ENCODE results near the gene DUSP18. TPM values are rescaled to one million over a fixed set of nuclear protein-coding genes. Genes with fewer than 3 reads are reported as not detected.

The DUSP18 gene
- total RNA-seq, 2 donors from 2014 or later: 7.3 to 7.6 TPM

- H3K4me3 Mint-ChIP-seq: no peak overlapping the region
- H3K4me1 ChIP-seq (ENCODE audit: control insufficient read depth, insufficient read depth, low read length): no peaks in the 10 kb centered on the region
Observed at GRCh38 chr22:30671071-30671470, 3.4 kb upstream of the DUSP18 start.

GRCh38 chr22:30668386-30668710, 673 bp upstream of the DUSP18 start:
- Histone ChIP-seq H3K4me1 (ENCODE audit: control insufficient read depth, insufficient read depth, low read length) (no peaks in the 10 kb centered on the region), H3K27ac (ENCODE audit: low read depth, low read length) (no peak overlapping the region), H3K4me3 (ENCODE audit: low read length) (peak overlapping the region; percentile 85), H3K9ac (ENCODE audit: extremely low read depth, low read length, poor library complexity, severe bottlenecking) (peak overlapping the region; percentile 77), H3K36me3 (ENCODE audit: control insufficient read depth, insufficient read depth, low read length) (peaks cover 4% of the 10 kb centered on the region), H3K9me3 (ENCODE audit: control insufficient read depth, low read length) (no peaks in the 10 kb centered on the region), H3K27me3 (ENCODE audit: control insufficient read depth, insufficient read depth, low read length, poor library complexity, severe bottlenecking) (peaks cover 14% of the 10 kb centered on the region)
- no peak for TF ChIP-seq CTCF (conservative IDR thresholded peaks at IDR 0.05)
- Mint-ChIP-seq H3K27me3 (ENCODE audit: insufficient read depth) (peaks cover 36% of the 10 kb centered on the region), H3K4me1 (peaks cover 13% of the 10 kb centered on the region), H3K4me3 (peak overlapping the region; percentile 74), H3K9me3 (no peaks in the 10 kb centered on the region), H3K36me3 (ENCODE audit: low read depth) (peaks cover 5% of the 10 kb centered on the region), H3K27ac (peak overlapping the region; percentile 75)
- 22 to 27% methylated on average over 5 to 10 of the region's 10 CpGs for WGBS, 2 experiments (ENCODE audit: insufficient coverage in 1 of 2, insufficient read length in 1 of 2)
- no peak for DNase-seq

More at GRCh38 chr22:30671071-30671470, 3.4 kb upstream of the DUSP18 start:
- Histone ChIP-seq H3K27me3 (ENCODE audit: control insufficient read depth, insufficient read depth, low read length, poor library complexity, severe bottlenecking) (peaks cover 14% of the 10 kb centered on the region), H3K9ac (ENCODE audit: extremely low read depth, low read length, poor library complexity, severe bottlenecking) (no peak overlapping the region), H3K4me3 (ENCODE audit: low read length) (no peak overlapping the region), H3K9me3 (ENCODE audit: control insufficient read depth, low read length) (no peaks in the 10 kb centered on the region), H3K36me3 (ENCODE audit: control insufficient read depth, insufficient read depth, low read length) (no peaks in the 10 kb centered on the region), H3K27ac (ENCODE audit: low read depth, low read length) (no peak overlapping the region)
- no peak overlapping the region for H3K27ac Mint-ChIP-seq
- WGBS, 2 experiments (ENCODE audit: insufficient coverage in 1 of 2, insufficient read length in 1 of 2): 67 to 93% methylated on average over 1 to 2 of the region's 3 CpGs
- no peak for DNase-seq
- no peak for TF ChIP-seq CTCF (conservative IDR thresholded peaks at IDR 0.05)
- H3K27me3 Mint-ChIP-seq (ENCODE audit: insufficient read depth): peaks cover 45% of the 10 kb centered on the region
- no peaks in the 10 kb centered on the region for H3K36me3 Mint-ChIP-seq (ENCODE audit: low read depth)
- no peaks in the 10 kb centered on the region for H3K9me3 Mint-ChIP-seq
- H3K4me1 Mint-ChIP-seq: peaks cover 13% of the 10 kb centered on the region

- Mint-ChIP-seq H3K36me3 (ENCODE audit: low read depth) (peaks cover 16% of the 10 kb centered on the region), H3K27me3 (ENCODE audit: insufficient read depth) (peaks cover 34% of the 10 kb centered on the region), H3K9me3 (no peaks in the 10 kb centered on the region), H3K27ac (peak overlapping the region; percentile 91), H3K4me1 (peaks cover 13% of the 10 kb centered on the region), H3K4me3 (peak overlapping the region; percentile 74)
- peak overlapping the region; percentile 54 for H3K9ac ChIP-seq (ENCODE audit: extremely low read depth, low read length, poor library complexity, severe bottlenecking)
- H3K36me3 ChIP-seq (ENCODE audit: control insufficient read depth, insufficient read depth, low read length): peaks cover 7% of the 10 kb centered on the region
- no peak for DNase-seq
- H3K4me3 ChIP-seq (ENCODE audit: low read length): peak overlapping the region; percentile 85
- no peaks in the 10 kb centered on the region for H3K4me1 ChIP-seq (ENCODE audit: control insufficient read depth, insufficient read depth, low read length)
- H3K9me3 ChIP-seq (ENCODE audit: control insufficient read depth, low read length): no peaks in the 10 kb centered on the region
- no peak overlapping the region for H3K27ac ChIP-seq (ENCODE audit: low read depth, low read length)
- TF ChIP-seq CTCF (conservative IDR thresholded peaks at IDR 0.05): no peak
- 19 to 26% methylated on average over 18 of the region's 18 CpGs for WGBS, 2 experiments (ENCODE audit: insufficient coverage in 1 of 2, insufficient read length in 1 of 2)
- H3K27me3 ChIP-seq (ENCODE audit: control insufficient read depth, insufficient read depth, low read length, poor library complexity, severe bottlenecking): peaks cover 14% of the 10 kb centered on the region
Observed at GRCh38 chr22:30667107-30667493, 575 bp downstream of the DUSP18 start.

Measured in endodermal cell (in vitro differentiated cells).